H1 (cell line): Measurements from ENCODE around the gene SCAF11. TPM values are rescaled to one million over a fixed set of nuclear protein-coding genes. Genes with fewer than 3 reads are reported as not detected.

Source experiments
- BRCA1 ChIP-seq: IDR thresholded peaks from 2 replicates; pipeline ENCODE4 v1.6.1; 2012; ENCODE audit warnings: low read depth, low read length, improper control_type of control experiment
- CEBPB ChIP-seq: IDR thresholded peaks from 2 replicates; pipeline ENCODE4 v1.6.1; 2012; ENCODE audit warnings: low read depth, low read length
- CTCF ChIP-seq, 3 experiments: IDR thresholded peaks; 1 replicate in 2 of 3; 2 replicates in 1 of 3; pipeline versions ENCODE4 v1.5.1 to v1.6.1; 2011; ENCODE audit warnings: low read length in 3 of 3, mild to moderate bottlenecking in 3 of 3, inconsistent platforms in 2 of 3, low read depth in 1 of 3, moderate library complexity in 1 of 3; ENCODE audit not compliant: insufficient read depth in 1 of 3; ENCODE audit errors: control extremely low read depth in 1 of 3
- RXRA ChIP-seq: IDR thresholded peaks from 2 replicates; pipeline ENCODE4 v1.6.1; 2011; ENCODE audit warnings: low read depth, mild to moderate bottlenecking, low read length, moderate library complexity; ENCODE audit not compliant: insufficient read depth
- SIN3A ChIP-seq, 2 experiments: IDR thresholded peaks in 1 of 2; conservative IDR thresholded peaks in 1 of 2; 2 replicates each; pipeline ENCODE4 v1.6.1; 2011 to 2012; ENCODE audit warnings: low read length in 2 of 2, improper control_type of control experiment in 1 of 2, low read depth in 1 of 2, mild to moderate bottlenecking in 1 of 2
- polyA plus RNA-seq, 7 experiments: library from polyadenylated mRNA; depleted of rRNA in 3 of 7; stranded (reverse) in 5 of 7; unstranded in 2 of 7; fragments of >200 nt in 5 of 7; fragments of 200-250 nt in 2 of 7; gene quantifications; 1 replicate in 5 of 7; 2 replicates in 1 of 7; 4 replicates in 1 of 7; pipeline versions ENCODE4 v1.2.1 to v1.2.3, GENCODE V29; 2011 to 2013; ENCODE audit warnings: missing spikeins in 2 of 7, mixed read lengths in 2 of 7
- total RNA-seq: library from RNA; stranded (reverse); fragmentation: NEBNext Ultra II Directional; extraction: Animal tissue kit (Norgen Biotek cat#: 25700); gene quantifications from 2 replicates; pipeline ENCODE4 v1.2.1, GENCODE V29; 2021

Gene SCAF11
- total and polyA plus RNA-seq, 2 of the 8 experiments (the other 6 are each of a cell fraction or from before 2014, with no cell fraction given) = 15.1 to 77.8 TPM

DNA sequence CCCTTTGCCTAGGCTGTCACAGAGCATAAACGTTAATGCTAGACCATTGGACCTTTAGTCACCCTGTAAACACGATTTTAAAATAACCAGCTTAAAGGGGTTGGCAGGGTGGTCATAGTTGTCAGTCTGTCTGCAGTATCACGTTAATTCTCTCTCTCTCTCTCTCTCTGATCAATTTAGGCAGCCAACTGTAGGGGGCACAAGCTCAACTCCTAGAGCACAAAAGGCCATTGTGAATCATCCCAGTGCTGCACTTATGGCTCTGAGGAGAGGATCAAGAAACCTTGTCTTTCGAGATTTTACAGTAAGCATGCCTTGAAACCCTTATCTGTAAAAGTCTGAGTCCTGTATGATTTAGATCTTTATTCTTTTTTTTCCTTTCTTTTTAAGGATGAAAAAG is 97.1 kb downstream of the SCAF11 start (continued):
- TF ChIP-seq RXRA (no peak), SIN3A (conservative IDR thresholded peaks at IDR 0.05 in 1 of 2, IDR thresholded peaks at IDR 0.05 in 1 of 2; ENCODE audit: low read depth in 1 of 2, low read length in 2 of 2) (no peak), CTCF (IDR thresholded peaks at IDR 0.05; ENCODE audit: control extremely low read depth in 1 of 3, insufficient read depth in 1 of 3, low read depth in 1 of 3, low read length in 3 of 3) (peak in 2 of 3 experiments; percentile 44 to 71; a peak in 3 of 4 replicates), BRCA1 (no peak), CEBPB (no peak)
